ENCODE results near the gene RAB11A. TPM values are rescaled to one million over a fixed set of nuclear protein-coding genes. Genes with fewer than 3 reads are reported as not detected.
A peak's percentile ranks its signal among the peaks of the same experiment; 100 is the strongest.

Gene RAB11A
- total RNA-seq, 1 experiment from 2014 or later: 253 TPM

DNA sequence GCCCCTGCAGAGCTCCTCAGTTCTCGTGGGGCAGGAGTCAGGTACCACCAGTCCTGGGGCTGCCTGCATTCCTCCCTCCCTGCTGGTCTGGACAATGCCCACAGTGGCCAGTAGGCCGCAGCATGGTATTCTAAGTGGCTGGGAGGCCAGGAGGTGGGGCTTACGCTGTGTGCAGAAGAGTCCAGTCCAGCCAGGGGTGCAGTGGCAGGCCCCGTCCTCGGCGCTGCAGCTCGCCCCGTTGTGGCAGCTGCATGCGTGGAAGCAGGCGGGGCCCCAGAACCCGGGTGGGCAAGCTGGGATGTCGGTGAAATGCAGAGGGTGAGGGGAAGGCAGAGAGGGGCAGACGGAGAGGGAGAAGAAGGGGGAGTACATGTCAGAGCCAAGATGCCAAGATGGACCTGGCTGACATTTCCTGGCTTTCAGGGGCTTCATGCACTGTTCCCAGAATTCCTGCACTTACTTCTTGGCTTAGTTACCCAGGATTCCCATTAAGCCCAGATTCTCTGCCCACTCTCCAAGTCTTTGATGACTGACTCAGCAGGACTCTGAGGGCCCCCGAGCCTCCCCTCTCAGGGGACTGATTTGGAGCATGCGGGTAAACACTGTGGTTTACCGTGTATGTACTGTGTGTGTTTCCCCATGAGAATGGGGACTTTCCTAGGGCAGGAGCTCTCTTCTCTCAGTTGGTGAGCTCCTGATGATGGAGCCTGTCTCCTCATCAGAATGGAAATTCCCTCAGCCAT is 47.5 kb downstream of the RAB11A start:
- DNase-seq (ENCODE audit: low spot score): peak; percentile 68

DNA sequence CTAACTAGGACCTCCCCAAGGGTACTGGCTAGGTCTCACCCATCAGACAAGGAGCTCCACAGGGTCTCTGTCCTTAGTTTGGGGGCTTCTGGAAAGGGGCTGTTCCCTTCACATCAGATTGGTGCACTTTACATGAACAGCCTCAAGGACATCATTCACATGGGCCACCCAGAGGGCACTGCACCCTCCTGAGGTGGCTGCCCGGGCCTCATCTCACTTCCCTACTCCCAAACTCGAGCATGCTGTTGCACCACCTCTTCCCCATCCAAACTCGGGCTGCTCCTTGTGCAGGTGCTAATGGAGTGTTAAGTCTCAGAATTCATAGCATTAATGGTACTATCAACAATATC is 48.1 kb downstream of the RAB11A start:
- no peak for DNase-seq (ENCODE audit: low spot score)

DNA sequence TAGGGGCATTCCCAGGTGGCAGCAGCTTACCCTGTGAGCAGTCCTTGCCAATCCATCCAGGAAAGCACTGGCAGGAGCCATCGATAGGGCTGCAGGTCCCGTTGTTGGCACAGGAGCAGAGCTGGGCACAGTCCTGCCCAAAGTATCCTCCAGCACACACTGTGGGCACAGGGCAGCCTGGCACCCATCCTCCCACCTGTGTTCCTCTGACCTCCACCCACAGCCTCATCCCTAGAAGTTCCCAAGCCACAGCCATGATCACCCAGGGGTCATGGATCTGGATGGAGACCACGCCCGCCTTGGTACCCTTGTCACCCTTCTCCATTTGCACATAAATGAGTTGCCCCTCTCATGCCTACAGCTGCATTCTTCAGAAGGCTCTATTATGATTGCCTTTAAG is 48.6 kb downstream of the RAB11A start:
- no peak for DNase-seq (ENCODE audit: low spot score)

DNA sequence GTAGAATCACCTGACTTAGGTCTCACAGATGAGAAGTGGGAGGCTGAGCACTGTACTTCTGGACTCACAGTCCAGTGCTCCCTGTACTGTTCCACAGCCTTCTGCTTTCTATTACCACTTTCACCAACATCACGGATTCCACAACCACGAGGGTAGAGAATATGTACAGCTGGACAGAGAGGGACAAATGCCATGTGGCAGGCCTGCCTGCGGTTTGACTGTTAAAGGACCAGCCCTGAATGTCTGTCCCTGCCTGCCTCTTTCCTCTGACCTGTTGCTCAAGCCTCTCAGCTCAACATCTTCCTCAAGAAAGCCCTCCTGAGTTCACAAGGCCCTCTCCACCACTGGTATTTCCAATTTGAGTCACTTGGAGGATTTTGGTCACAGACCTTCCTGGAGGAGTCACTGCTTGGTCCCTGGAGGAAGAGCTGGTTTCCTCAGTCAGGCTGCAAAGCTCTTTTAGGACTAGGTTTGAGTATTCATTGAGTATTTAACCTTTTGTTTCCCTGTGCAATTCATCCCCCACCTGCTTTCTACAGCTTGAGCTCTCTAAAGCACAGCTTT is 49.1 kb downstream of the RAB11A start:
- DNase-seq (ENCODE audit: low spot score): no peak

DNA sequence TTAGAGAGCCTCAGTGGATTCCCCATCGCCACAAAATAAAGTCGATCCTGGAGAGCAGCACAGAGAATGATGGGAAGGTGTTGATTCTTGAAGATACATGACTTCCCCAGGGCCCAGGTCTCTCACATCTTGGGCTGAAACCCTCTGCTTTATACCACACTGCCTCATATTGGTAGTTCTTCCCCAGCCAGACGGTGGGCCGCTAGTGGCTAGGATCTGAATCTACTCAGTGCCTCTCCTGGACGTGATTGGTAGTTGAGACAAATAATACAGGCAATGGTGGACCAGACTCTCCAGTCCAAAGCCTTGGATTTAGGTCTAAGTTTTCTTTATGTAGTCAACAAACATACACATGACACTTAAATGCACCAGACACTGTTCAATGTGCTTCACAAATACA is 49.7 kb downstream of the RAB11A start:
- no peak for DNase-seq (ENCODE audit: low spot score)

DNA sequence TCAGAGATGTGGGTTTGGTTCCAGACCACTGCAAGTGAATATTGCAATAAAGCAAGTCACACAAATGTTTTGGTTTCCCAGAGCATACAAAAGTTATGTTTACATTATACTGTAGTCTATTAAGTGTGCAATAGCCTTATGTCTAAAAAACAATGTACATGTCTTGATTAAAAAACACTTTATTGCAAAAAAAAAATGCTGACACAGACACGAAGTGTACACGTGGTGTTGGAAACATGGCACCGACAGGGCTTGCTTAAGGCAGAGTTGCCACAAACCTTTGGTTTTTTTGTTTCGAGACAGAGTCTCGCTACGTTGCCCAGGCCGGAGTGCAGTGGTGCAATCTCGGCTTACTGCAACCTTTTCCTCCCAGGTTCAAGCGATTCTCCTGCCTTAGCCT is 50.1 kb downstream of the RAB11A start:
- DNase-seq (ENCODE audit: low spot score): no peak

DNA sequence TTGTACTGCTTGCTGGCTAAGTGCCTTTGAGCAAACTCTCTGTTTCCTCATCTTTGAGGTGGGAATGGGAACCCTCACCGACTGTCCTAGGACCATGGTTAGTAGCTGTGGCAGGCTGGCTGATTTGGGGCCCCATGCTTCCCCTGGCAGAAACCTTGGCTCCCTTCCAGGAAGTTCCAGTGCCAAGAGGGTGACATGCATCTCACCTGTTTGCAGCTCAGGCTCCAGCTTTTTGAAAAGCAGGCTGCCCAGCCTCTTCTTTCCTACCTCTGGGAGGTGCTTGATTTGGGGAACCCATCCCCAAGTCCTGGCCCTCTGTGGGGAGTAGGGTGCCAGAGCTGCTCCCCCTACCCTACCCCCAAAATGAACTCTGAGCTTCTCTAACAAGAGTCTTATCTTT is 50.8 kb downstream of the RAB11A start:
- DNase-seq (ENCODE audit: low spot score): no peak

DNA sequence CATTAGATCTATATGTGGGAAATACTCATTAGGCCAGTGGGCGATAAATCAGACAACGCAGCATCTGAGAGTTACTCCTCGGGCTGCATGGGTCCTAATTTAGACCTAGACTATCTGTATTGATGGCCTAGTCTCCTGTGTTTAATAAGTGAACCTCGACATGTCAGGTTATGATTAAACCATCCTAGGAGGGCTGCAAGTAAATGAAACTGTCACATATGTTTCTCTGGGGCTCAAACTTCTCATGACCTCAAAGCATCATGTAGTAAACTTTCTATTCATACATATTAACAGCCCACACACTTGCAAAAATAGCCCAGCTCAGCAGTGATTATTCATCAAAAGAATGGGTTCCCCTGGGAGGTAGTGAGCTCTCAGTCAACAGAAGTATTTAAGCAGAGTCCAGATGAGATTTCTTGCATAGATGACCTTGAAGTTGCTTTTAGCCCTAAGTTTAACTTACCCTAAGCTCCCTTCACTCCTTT is 51.6 kb downstream of the RAB11A start:
- no peak for DNase-seq (ENCODE audit: low spot score)

DNA sequence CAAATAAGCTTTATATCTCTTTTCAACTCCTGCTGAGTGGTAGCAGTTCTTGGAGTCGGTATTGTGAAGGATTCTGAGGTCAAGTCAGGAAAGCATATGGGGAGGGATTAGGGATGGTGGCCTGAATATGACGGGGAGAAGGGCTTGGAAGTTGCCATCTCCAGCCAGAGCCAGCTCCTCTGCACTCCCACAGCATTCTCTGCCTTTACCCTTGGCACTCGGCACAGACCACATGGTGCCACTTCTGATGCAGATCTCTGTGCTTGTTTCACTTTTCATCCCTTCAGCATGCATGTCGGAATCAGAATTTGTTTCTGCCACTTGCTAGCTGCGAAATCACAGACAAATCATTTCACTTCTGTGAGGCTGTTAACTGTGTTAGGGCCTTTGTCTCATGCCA is 52.5 kb downstream of the RAB11A start:
- no peak for DNase-seq (ENCODE audit: low spot score)

DNA sequence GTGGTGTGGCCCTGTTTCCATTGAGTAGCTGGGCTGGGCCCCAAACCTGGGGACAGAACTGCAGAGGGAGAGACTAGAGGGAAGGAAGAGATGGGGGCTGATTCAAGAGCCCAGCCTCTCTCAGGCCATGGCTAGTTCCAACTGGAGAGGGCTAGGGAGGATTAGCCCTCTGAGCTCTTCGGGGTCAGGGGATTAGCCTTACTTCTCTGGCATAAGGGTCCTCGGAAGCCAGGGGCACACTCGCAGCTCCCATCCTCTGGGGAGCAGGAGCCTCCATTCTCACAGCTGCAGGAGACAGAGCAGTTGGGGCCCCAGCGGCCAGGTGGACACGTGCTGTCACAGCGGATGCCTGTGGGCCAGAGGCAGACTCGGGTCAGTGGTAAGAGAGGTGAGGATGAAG is 53.3 kb downstream of the RAB11A start:
- no peak for DNase-seq (ENCODE audit: low spot score)

DNA sequence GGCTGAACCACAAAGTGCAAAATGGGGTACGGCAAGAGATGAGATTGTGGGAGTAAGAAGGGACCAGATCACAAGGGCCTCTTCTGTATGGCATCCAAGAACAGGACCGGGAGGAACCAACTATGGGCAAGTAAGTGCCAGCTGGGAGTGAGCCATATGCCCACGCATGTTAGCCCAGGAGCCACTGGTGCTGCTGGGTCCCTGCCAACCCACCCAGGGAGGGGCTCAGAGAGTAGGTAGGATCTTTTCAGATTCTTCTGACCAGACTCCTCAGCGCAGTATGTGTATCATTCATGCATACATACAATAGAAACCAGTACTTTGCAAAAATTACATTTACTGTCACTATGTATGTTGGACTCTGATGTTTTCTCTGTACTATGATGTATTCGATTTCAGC is 54.0 kb downstream of the RAB11A start:
- DNase-seq (ENCODE audit: low spot score): no peak

DNA sequence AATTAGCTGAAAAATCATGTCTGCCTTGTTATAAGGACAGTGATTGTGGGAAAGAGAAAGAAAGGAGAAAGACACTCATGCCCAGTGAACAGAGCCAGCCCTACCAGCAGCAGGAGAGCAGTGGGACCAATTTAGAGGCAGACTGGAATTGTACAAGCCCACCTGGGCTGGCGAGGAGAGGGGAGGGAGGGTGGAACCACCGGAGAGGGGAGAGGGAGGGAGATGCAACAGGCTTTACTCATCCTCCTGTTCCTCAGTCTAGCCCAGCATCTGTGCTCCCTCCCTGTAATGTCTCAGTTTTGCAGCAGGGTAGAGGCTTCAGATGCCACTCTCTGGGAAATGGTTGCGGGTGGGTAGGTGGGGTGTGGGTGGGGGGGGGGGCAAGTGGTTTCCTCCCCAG is 54.7 kb downstream of the RAB11A start:
- DNase-seq (ENCODE audit: low spot score): no peak

DNA sequence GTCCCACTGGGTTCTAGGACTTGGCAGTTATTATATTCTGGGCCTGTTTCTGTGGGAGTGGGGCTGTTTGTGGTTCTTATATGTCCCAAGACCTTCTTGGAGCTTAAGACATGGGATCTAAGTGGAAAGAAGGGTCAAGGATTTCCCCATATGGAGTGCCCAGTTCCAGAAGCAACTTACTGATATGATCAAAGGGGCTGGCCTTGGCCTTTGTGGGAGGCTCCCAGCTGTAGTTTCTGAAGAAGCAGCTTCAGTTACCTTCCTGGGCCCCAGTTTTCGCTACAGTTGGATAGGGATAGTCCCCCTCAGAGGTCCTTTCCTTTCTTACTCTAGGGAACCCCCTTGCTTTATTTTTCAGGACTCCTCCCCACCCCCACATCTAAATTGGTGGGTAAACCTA is 56.0 kb downstream of the RAB11A start:
- DNase-seq (ENCODE audit: low spot score): no peak

DNA sequence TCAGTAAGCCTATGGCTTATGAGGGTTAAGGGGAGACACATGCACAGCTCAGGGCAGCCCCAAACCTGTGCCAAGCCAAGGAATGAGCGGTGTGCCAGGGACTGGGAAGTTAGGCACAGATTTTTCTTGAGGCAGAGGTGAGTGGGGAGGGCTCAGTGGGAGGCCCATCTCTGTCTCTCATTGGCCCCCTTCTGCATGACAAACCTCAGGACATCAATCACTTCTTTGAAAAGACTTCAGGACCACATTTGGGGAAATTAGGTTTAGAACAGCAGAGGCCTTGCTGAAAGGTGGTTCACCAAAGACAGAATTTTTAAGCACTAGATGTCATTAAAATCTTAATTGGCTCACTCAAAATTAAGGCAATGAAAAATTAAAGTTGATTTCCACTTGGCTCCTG is 57.2 kb downstream of the RAB11A start:
- DNase-seq (ENCODE audit: low spot score): no peak

DNA sequence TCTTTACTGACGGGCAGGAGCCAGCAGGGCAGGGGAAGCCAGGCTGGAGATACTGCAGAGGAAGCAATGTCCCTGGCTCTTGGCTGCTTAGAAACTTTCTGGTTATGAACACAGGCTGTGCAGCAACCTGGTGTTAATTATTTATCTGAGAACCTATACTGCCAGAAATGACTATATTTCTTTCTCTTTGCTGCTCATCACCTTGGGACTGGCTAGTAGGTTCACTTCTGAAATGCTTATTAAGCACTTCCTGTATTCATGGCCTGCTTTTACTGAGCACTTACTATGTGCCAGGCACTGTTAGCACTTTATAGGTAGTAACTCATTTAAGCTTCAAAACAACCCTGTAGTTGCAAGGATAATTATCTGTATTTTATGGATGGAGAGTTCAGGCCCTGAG is 57.6 kb downstream of the RAB11A start:
- DNase-seq (ENCODE audit: low spot score): no peak

DNA sequence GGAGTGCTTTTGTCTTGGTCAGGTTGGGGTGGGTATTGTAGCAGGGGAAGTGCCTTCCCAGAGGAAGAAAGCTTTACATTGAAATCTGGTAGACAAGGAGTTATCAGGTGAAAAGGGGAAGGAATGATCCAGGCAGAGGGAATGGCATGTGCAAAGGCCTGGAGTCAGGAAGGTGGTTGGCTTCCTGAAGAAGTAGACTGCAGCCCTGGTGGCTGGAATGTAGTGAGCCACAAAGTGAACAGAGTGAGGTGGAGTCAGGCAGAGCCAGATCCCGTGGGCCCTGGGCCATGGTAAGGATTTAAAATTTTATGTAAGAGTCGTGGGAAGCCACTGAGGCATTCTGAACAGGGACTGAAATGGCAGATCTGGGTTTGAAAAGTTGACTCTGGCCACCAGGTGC is 58.3 kb downstream of the RAB11A start:
- DNase-seq (ENCODE audit: low spot score): no peak

DNA sequence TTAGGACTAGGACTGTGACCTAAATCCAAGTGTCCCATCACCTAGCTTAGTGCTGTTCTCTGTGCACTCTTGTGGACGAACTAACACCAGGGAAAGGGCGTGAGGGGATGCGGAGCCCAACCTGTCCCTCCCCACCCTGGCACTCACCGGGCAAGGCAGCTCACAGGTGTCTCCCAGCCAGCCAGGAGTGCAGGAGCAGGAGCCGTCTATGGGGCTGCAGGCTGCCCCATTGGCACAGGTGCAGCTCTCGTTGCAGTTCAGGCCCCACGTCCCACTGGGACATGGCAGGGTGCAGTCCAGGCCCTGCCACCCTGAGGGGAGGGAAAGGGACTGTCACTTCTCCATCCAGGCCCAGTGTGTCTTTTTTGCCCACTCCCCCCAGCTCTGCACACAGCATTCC is 60.3 kb downstream of the RAB11A start:
- no peak for DNase-seq (ENCODE audit: low spot score)

DNA sequence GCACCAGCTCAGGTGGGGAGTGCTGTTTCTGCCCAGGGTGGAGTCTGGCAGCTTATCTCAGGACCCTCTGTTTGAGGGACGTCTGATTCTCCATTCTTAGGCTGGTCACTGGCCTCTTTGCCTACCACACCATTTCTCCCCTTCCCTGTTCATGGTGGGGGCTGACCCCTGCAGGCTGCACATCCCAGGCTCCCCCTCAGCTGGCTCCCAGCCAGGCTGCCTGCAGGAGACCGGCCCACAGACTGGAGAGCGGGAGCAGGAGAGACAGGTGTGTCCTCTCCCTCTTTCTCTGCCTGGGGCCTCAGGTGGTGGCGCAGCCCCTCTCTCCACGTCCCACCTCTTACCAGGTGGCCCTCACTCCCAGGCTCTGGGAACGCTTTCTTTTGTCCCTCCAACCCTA is 60.8 kb downstream of the RAB11A start:
- DNase-seq (ENCODE audit: low spot score): no peak

DNA sequence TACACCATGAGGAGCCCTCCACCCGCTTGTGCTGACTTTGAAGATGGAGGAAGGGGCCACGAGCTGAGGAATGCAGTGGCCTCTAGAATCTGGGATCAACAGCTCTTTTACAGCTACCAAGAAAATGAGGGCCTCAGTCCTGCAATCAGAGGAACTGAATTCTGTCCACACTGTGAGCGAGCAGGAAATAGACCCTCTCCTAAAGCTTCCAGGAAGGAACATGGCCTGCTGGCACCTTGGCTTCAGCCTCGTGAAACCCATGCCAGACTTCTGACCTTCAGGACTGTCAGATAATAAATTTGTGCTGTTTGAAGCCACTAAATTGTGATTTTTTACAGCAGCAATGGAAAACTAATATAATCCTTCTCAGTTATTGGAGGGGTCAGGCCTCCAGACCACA is 61.9 kb downstream of the RAB11A start:
- no peak for DNase-seq (ENCODE audit: low spot score)

DNA sequence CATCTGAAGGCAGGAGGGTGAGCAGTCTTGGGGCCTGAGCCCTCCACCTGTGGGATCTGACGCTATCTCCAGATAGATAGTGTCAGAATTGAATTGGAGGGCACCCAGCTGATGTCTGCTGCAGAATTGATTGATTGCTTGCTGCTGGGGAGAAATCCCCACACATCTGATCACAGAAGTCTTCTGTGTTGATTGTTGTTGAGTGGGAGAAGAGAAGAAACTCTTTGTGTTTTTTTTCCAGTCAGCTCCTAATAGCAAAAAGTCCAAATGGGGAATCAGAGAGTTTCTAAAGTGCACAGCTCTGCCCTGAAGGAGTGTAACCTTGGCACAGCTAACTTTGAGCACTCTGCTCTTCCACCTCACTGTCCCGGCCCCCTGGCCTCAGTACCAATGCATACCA is 66.1 kb downstream of the RAB11A start:
- no peak for DNase-seq (ENCODE audit: low spot score)

DNA sequence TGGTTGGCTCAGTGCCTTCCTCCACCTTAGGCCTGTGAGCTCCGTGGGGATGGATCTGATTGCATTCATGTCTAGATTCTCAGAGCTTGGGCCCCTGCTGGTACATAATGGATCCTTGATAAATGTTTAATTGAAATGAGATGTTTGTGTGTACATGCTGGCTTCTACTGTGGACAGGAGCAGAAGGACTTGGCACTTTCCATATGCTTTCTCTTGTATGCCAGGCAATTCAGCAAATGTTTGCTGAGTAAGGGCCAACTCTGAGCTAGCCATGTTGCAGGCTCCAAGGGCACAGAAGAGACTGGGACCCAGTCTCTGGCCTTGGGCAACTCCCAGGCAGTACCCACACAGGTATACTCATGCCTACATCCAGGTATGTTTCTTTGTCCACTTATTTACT is 67.0 kb downstream of the RAB11A start:
- no peak for DNase-seq (ENCODE audit: low spot score)

DNA sequence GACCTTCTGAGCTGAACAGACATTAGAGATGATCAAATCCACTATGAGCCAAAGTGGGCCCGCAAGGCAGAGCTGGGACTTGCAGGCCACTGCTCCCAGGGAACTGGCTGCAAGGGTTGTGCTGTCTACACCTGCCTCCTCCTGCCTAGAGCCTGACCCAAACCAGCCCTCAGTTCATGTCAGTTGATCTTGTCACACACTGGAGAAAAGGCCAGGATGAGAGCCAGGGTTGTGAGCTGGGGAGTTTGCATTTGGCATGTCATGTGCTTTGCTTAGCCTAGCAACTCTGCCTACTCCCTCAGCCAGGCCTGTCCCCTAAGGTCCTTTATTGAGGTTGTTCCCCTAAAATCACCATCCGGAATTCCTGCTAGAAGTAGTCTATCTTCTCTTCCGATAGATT is 67.8 kb downstream of the RAB11A start:
- no peak for DNase-seq (ENCODE audit: low spot score)

DNA sequence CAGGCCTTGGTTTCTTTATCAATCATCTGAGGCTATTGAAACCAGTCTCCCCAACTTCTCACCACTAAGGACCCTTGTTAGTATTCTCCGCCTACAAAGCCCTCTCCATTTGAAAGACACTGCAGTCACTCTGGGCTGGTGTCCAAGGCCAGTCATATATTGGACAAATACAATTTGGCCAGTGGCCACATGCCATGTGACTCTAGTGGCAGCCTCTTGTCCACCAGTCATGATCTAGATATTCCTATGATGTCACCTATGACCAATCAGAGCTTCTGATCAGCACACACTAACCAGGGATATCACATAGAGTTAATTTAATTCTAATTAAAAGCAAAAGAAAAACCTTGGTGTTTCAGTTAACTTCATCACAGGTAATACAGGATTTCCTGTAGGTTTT is 68.2 kb downstream of the RAB11A start:
- no peak for DNase-seq (ENCODE audit: low spot score)

DNA sequence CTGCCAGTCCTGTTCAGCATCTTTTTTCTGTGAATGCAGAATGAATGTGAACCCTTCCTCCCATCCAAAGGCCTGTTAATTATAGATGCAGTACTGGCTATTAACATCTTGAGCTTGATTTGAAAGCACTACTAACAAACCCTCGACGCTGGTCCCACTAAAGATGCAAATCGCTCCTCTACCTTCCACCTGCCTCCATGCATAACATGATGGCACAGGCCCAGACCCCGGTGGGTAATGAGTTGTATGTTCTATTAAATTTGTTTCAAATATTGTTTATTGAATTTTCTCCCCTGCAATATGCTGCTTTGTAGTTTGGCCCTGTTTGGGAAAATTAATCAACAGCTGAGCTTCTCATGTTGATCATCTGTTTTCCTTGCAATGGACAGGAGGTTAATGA is 69.3 kb downstream of the RAB11A start:
- DNase-seq (ENCODE audit: low spot score): no peak
